NCI-H1694 treated with DMSO at 0.1 percent for 48 hours (cell line): ENCODE measurements around the gene CD22.
"Not testable (repeated sequence)": the region's sequence is repeated elsewhere in the genome, so short reads cannot be mapped to it uniquely, and the experiment has no call there.

Experiments
- DNase-seq: peaks from one replicate; lab custom pipeline; 2025; lab: John Stamatoyannopoulos, UW

Gene CD22

GRCh38 chr19:35341565-35342225, 12.7 kb downstream of the CD22 start:
- no peak for DNase-seq

- no peak for DNase-seq
Measured at GRCh38 chr19:35342430-35342829, 13.4 kb downstream of the CD22 start.

- DNase-seq = no peak
Measured at GRCh38 chr19:35344511-35345031, 15.6 kb downstream of the CD22 start.

GRCh38 chr19:35345671-35346111, 16.7 kb downstream of the CD22 start:
- no peak for DNase-seq

GRCh38 chr19:35346193-35347052, 17.4 kb downstream of the CD22 start:
- DNase-seq = no peak

- DNase-seq = no peak
Measured at GRCh38 chr19:35347171-35347929, 18.4 kb downstream of the CD22 start, which contains the start of gene FFAR1. Gene FFAR1 (plus strand): TSS chr19:35347902. CDS start chr19:35351552, 3,650 bp downstream.

GRCh38 chr19:35347930-35348298, 18.9 kb downstream of the CD22 start:
- DNase-seq = no peak

GRCh38 chr19:35348911-35349611, 20.1 kb downstream of the CD22 start:
- no peak for DNase-seq

GRCh38 chr19:35349614-35350521, 20.9 kb downstream of the CD22 start:
- DNase-seq = no peak

- DNase-seq = no peak
Measured at GRCh38 chr19:35350591-35350990, 21.6 kb downstream of the CD22 start.

- no peak for DNase-seq
Measured at GRCh38 chr19:35351411-35352176, 22.6 kb downstream of the CD22 start.

- DNase-seq = no peak
Measured at GRCh38 chr19:35352177-35352447, 23.1 kb downstream of the CD22 start.

- DNase-seq = peak; percentile 53
Measured at GRCh38 chr19:35352448-35353304, 23.7 kb downstream of the CD22 start.

GRCh38 chr19:35353635-35354034, 24.6 kb downstream of the CD22 start:
- DNase-seq = no peak

GRCh38 chr19:35354898-35355297, 25.9 kb downstream of the CD22 start:
- no peak for DNase-seq

GRCh38 chr19:35355791-35356460, 26.9 kb downstream of the CD22 start:
- DNase-seq = no peak

- DNase-seq = no peak
Measured at GRCh38 chr19:35357867-35358573, 29.0 kb downstream of the CD22 start, which contains the start of gene FFAR3. Gene FFAR3 (plus strand): TSS chr19:35358460. CDS start chr19:35358891, 431 bp downstream.

GRCh38 chr19:35358834-35359233, 29.8 kb downstream of the CD22 start:
- not testable (repeated sequence) for DNase-seq
